Measurements from ENCODE around the gene MTURN.
A peak's percentile ranks its signal among the peaks of the same experiment; 100 is the strongest.

The MTURN gene

GRCh38 chr7:30090111-30090510, 44.7 kb upstream of the MTURN start:
- Histone ChIP-seq H2AFZ (ENCODE audit: low read length) (no peak overlapping the region), H3K4me3 (ENCODE audit: low read length in 2 of 2) (no peak overlapping the region), H3K9me3 (replicated peaks in 1 of 2; ENCODE audit: control insufficient read depth in 2 of 2, insufficient read depth in 1 of 2, low read depth in 1 of 2, low read length in 2 of 2) (no peaks in the 10 kb centered on the region), H3K27ac (replicated peaks; ENCODE audit: low read length) (no peak overlapping the region), H3K4me2 (ENCODE audit: insufficient read depth, low read length, poor library complexity, severe bottlenecking) (no peak overlapping the region), H3K27me3 (ENCODE audit: control insufficient read depth in 3 of 3, insufficient read depth in 3 of 3, low read depth in 1 of 3, low read length in 3 of 3) (no peaks in the 10 kb centered on the region), H4K8ac (ENCODE audit: low read depth, low read length) (no peak overlapping the region), H3K4me1 (ENCODE audit: control insufficient read depth in 2 of 2, insufficient read depth in 1 of 2, low read depth in 1 of 2, low read length in 2 of 2) (no peaks in the 10 kb centered on the region), H2BK120ac (ENCODE audit: low read depth, low read length) (no peak overlapping the region), H3K36me3 (replicated peaks in 1 of 2; ENCODE audit: control insufficient read depth in 2 of 2, insufficient read depth in 2 of 2, low read length in 2 of 2) (peaks cover 11 to 43% of the 10 kb centered on the region in 2 donors), H3K79me1 (ENCODE audit: low read depth, low read length) (no peaks in the 10 kb centered on the region), H3K9ac (ENCODE audit: low read depth, low read length, poor library complexity) (no peak overlapping the region), H2BK12ac (ENCODE audit: low read length) (no peak overlapping the region), H3K23ac (ENCODE audit: low read depth, low read length, poor library complexity) (no peak overlapping the region), H2BK5ac (ENCODE audit: low read length) (no peak overlapping the region), H3K18ac (ENCODE audit: low read length) (no peak overlapping the region), H2AK5ac (ENCODE audit: low read depth, low read length) (no peak overlapping the region), H4K91ac (ENCODE audit: low read depth, low read length, poor library complexity) (no peak overlapping the region), H2BK15ac (ENCODE audit: low read length) (no peak overlapping the region), H3K14ac (ENCODE audit: low read length) (no peak overlapping the region), H3K4ac (ENCODE audit: low read length) (no peak overlapping the region)
- no CpG with 5 or more reads among the region's 3 CpGs for WGBS, 2 donors (ENCODE audit: extremely low coverage in 2 of 2, insufficient read length in 2 of 2, insufficient replicate concordance in 1 of 2)
- no peak for DNase-seq (ENCODE audit: low spot score)

- H3K9me3 ChIP-seq (replicated peaks in 1 of 2; ENCODE audit: control insufficient read depth in 2 of 2, insufficient read depth in 1 of 2, low read depth in 1 of 2, low read length in 2 of 2): no peaks in the 10 kb centered on the region
- no peak for DNase-seq (ENCODE audit: low spot score)
- no peak overlapping the region for H2BK120ac ChIP-seq (ENCODE audit: low read depth, low read length)
- no peak overlapping the region for H3K23ac ChIP-seq (ENCODE audit: low read depth, low read length, poor library complexity)
- H2BK15ac ChIP-seq (ENCODE audit: low read length): no peak overlapping the region
- H3K4me1 ChIP-seq (ENCODE audit: control insufficient read depth in 2 of 2, insufficient read depth in 1 of 2, low read depth in 1 of 2, low read length in 2 of 2): no peaks in the 10 kb centered on the region
- no peak overlapping the region for H2AK5ac ChIP-seq (ENCODE audit: low read depth, low read length)
- no peak overlapping the region for H2AFZ ChIP-seq (ENCODE audit: low read length)
- H2BK12ac ChIP-seq (ENCODE audit: low read length): no peak overlapping the region
- H3K27ac ChIP-seq (replicated peaks; ENCODE audit: low read length): no peak overlapping the region
- no peak overlapping the region for H3K14ac ChIP-seq (ENCODE audit: low read length)
- H4K8ac ChIP-seq (ENCODE audit: low read depth, low read length): no peak overlapping the region
- H3K4ac ChIP-seq (ENCODE audit: low read length): no peak overlapping the region
- no peak overlapping the region for H3K18ac ChIP-seq (ENCODE audit: low read length)
- peaks cover 6 to 29% of the 10 kb centered on the region in 2 donors for H3K36me3 ChIP-seq (replicated peaks in 1 of 2; ENCODE audit: control insufficient read depth in 2 of 2, insufficient read depth in 2 of 2, low read length in 2 of 2)
- no peak overlapping the region for H3K4me2 ChIP-seq (ENCODE audit: insufficient read depth, low read length, poor library complexity, severe bottlenecking)
- no peak overlapping the region for H3K9ac ChIP-seq (ENCODE audit: low read depth, low read length, poor library complexity)
- H3K79me1 ChIP-seq (ENCODE audit: low read depth, low read length): no peaks in the 10 kb centered on the region
- no peak overlapping the region for H4K91ac ChIP-seq (ENCODE audit: low read depth, low read length, poor library complexity)
- no peaks in the 10 kb centered on the region for H3K27me3 ChIP-seq (ENCODE audit: control insufficient read depth in 3 of 3, insufficient read depth in 3 of 3, low read depth in 1 of 3, low read length in 3 of 3)
- no peak overlapping the region for H3K4me3 ChIP-seq (ENCODE audit: low read length in 2 of 2)
- no CpG with 5 or more reads among the region's 2 CpGs for WGBS, 2 donors (ENCODE audit: extremely low coverage in 2 of 2, insufficient read length in 2 of 2, insufficient replicate concordance in 1 of 2)
- no peak overlapping the region for H2BK5ac ChIP-seq (ENCODE audit: low read length)
Measured at GRCh38 chr7:30091491-30091912, 43.3 kb upstream of the MTURN start.

- H3K23ac ChIP-seq (ENCODE audit: low read depth, low read length, poor library complexity): no peak overlapping the region
- no peak overlapping the region for H2AK5ac ChIP-seq (ENCODE audit: low read depth, low read length)
- no peaks in the 10 kb centered on the region for H3K79me1 ChIP-seq (ENCODE audit: low read depth, low read length)
- no peak overlapping the region for H3K4me3 ChIP-seq (ENCODE audit: low read length in 2 of 2)
- no CpG with 5 or more reads among the region's 5 CpGs for WGBS, 2 donors (ENCODE audit: extremely low coverage in 2 of 2, insufficient read length in 2 of 2, insufficient replicate concordance in 1 of 2)
- H3K27ac ChIP-seq (replicated peaks; ENCODE audit: low read length): no peak overlapping the region
- no peak overlapping the region for H2AFZ ChIP-seq (ENCODE audit: low read length)
- no peak overlapping the region for H3K18ac ChIP-seq (ENCODE audit: low read length)
- H3K9me3 ChIP-seq (replicated peaks in 1 of 2; ENCODE audit: control insufficient read depth in 2 of 2, insufficient read depth in 1 of 2, low read depth in 1 of 2, low read length in 2 of 2): no peaks in the 10 kb centered on the region
- H2BK12ac ChIP-seq (ENCODE audit: low read length): no peak overlapping the region
- no peak overlapping the region for H3K14ac ChIP-seq (ENCODE audit: low read length)
- H2BK15ac ChIP-seq (ENCODE audit: low read length): no peak overlapping the region
- H3K9ac ChIP-seq (ENCODE audit: low read depth, low read length, poor library complexity): no peak overlapping the region
- no peak overlapping the region for H4K91ac ChIP-seq (ENCODE audit: low read depth, low read length, poor library complexity)
- H4K8ac ChIP-seq (ENCODE audit: low read depth, low read length): no peak overlapping the region
- peaks cover 6 to 24% of the 10 kb centered on the region in 2 donors for H3K36me3 ChIP-seq (replicated peaks in 1 of 2; ENCODE audit: control insufficient read depth in 2 of 2, insufficient read depth in 2 of 2, low read length in 2 of 2)
- peak overlapping the region; percentile 62 for H2BK5ac ChIP-seq (ENCODE audit: low read length)
- H3K4me1 ChIP-seq (ENCODE audit: control insufficient read depth in 2 of 2, insufficient read depth in 1 of 2, low read depth in 1 of 2, low read length in 2 of 2): no peaks in the 10 kb centered on the region
- H3K4me2 ChIP-seq (ENCODE audit: insufficient read depth, low read length, poor library complexity, severe bottlenecking): no peak overlapping the region
- H3K4ac ChIP-seq (ENCODE audit: low read length): no peak overlapping the region
- DNase-seq (ENCODE audit: low spot score): no peak
- no peak overlapping the region for H2BK120ac ChIP-seq (ENCODE audit: low read depth, low read length)
- H3K27me3 ChIP-seq (ENCODE audit: control insufficient read depth in 3 of 3, insufficient read depth in 3 of 3, low read depth in 1 of 3, low read length in 3 of 3): no peaks in the 10 kb centered on the region
Measured at GRCh38 chr7:30091987-30092386, 42.8 kb upstream of the MTURN start.

GRCh38 chr7:30093420-30093952, 41.3 kb upstream of the MTURN start:
- Histone ChIP-seq H3K18ac (ENCODE audit: low read length) (no peak overlapping the region), H3K79me1 (ENCODE audit: low read depth, low read length) (no peaks in the 10 kb centered on the region), H4K8ac (ENCODE audit: low read depth, low read length) (no peak overlapping the region), H3K4me2 (ENCODE audit: insufficient read depth, low read length, poor library complexity, severe bottlenecking) (no peak overlapping the region), H2BK15ac (ENCODE audit: low read length) (no peak overlapping the region), H3K4me1 (ENCODE audit: control insufficient read depth in 2 of 2, insufficient read depth in 1 of 2, low read depth in 1 of 2, low read length in 2 of 2) (no peaks in the 10 kb centered on the region), H3K4me3 (ENCODE audit: low read length in 2 of 2) (peak overlapping the region in 1 of 2 donors; percentile 2), H2BK12ac (ENCODE audit: low read length) (no peak overlapping the region), H3K27me3 (ENCODE audit: control insufficient read depth in 3 of 3, insufficient read depth in 3 of 3, low read depth in 1 of 3, low read length in 3 of 3) (no peaks in the 10 kb centered on the region), H3K23ac (ENCODE audit: low read depth, low read length, poor library complexity) (no peak overlapping the region), H3K9ac (ENCODE audit: low read depth, low read length, poor library complexity) (no peak overlapping the region), H2AK5ac (ENCODE audit: low read depth, low read length) (no peak overlapping the region), H2BK5ac (ENCODE audit: low read length) (no peak overlapping the region), H3K14ac (ENCODE audit: low read length) (no peak overlapping the region), H2AFZ (ENCODE audit: low read length) (no peak overlapping the region), H4K91ac (ENCODE audit: low read depth, low read length, poor library complexity) (no peak overlapping the region), H3K9me3 (replicated peaks in 1 of 2; ENCODE audit: control insufficient read depth in 2 of 2, insufficient read depth in 1 of 2, low read depth in 1 of 2, low read length in 2 of 2) (no peaks in the 10 kb centered on the region), H3K4ac (ENCODE audit: low read length) (no peak overlapping the region), H3K27ac (replicated peaks; ENCODE audit: low read length) (no peak overlapping the region), H2BK120ac (ENCODE audit: low read depth, low read length) (no peak overlapping the region), H3K36me3 (replicated peaks in 1 of 2; ENCODE audit: control insufficient read depth in 2 of 2, insufficient read depth in 2 of 2, low read length in 2 of 2) (peaks cover 6 to 23% of the 10 kb centered on the region in 2 donors)
- no peak for DNase-seq (ENCODE audit: low spot score)
- no CpG with 5 or more reads among the region's 5 CpGs for WGBS, 2 donors (ENCODE audit: extremely low coverage in 2 of 2, insufficient read length in 2 of 2, insufficient replicate concordance in 1 of 2)

Measured in neuronal stem cell (in vitro differentiated cells).